GM10847 (cell line): Measurements from ENCODE around the gene HOMER2.

Source experiments
- POLR2A ChIP-seq: IDR thresholded peaks from 2 replicates; pipeline ENCODE4 v1.6.1; 2011; ENCODE audit not compliant: insufficient read length; ENCODE audit errors: extremely low read depth

Gene HOMER2

DNA sequence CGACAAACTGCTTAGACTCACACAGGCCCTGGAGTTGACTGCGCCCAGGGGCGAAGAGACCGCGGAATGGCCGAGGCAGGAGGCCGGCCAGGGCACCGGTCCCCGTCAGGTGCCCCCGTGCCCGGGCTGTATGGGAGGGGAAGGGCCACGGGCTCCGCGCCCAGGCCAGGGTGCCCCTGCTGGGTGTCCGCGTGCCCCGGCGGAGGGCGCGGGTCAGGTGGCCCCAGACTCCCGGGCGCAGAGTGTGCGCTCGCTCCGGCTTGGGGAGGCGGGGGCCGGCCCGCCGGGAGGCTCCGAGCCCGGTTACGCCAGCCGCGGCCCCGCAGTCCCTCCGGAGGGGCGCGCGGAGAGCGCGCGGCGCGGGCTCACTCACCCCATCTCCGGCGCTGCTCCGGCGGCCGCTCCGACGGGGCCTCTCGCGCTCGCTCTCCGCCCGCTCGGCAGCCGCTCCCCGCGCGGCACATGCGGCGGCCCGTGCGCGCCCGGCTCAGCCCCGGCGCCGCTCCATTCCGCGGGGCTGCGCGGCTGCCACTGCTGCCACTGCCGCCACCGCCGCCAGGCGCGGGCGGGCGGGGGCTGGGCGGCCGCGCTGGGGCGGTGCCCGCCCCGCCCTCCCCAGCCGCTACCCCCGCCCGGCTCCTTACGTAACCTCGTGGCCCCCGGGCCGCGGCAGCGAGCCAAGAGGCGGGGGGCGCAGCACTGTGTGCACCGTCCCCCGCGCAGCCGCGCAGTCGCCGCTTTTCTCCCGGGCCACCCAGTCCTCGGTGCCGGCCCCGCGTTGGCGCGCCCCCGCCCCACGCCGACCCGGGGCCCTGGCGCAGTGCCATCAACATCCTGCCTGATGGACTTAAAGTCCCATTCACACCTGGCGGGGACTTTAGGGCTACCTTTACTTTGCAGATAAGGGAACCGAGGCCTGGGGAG is at the start of gene HOMER2:
HOMER2 (minus strand) TSS at position 563 of the 924 bp plus-strand sequence; CDS start at position 378, 185 bp downstream.
- no peak for TF ChIP-seq POLR2A

DNA sequence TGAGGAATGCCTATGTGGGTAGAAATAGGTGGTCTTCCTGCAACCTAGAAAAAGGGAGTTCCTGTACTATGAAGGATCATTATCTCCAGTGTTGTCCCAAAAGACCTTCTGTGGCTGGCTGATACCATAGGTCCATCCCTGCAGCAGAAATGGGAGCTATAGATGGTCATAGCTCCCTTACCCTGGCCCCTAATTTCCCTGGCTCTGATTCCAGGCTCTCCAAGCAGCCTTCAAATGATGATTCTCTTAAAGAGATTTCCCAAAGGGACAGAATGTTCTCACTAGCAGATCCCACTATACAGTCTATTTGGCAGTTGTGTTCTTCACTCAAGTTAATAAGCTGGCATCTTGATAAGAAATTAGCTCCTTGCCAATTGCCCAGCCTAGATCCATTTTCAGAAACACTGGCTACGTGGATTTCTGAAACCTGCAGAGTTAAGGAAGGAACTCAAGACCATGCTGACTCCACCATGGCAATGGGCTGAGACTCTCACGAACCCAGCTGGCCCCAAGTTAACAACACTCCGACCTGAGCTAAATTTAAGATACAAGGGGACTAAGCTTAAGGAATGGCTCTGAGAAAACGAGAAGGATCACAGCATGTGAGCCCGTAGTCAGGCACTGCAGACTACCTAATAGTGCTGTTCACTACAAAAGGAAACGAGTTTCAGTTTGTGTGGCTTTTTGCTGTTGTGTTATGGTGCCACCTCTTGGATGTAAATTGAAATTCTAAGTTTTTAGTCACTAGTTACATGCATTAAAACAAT is 47.6 kb upstream of the HOMER2 start:
- no peak for TF ChIP-seq POLR2A

DNA sequence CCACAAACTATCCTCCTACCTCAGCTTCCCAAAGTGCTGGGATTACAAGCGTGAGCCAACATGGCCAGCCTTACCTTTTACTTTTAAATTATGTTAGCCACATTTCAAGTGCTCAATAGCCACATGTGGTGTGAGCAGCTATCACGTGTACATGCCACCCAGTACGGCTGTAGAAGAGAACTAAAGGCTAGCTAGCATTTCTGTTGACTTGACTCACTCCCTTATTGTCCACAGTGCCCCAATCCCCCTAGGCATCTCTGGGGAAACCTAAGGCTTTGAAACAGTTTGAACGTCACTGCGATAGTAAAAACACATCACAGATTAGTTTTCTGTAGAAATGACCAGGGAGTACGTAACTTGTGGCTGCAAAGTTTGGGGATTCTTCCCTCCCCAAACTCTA is 46.9 kb upstream of the HOMER2 start:
- no peak for TF ChIP-seq POLR2A

DNA sequence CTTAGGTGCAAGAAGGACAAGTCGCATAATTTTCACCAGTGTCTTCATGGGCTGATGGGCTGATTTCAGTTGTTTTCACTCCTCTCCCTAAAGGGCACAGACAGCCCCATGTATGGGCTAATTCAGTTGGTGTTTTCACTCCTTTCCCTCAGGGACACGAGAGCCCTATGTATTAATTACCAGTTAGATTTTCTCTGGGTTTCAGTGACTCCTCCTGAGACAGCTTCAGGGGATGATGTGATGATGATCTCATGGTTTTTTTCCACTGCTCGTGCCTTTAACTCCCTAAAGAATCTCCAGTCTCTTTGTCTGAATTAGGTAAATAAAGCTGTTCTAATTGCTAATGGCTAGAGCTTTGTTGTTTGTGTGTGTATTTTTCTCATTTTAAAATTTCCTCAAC is 43.4 kb upstream of the HOMER2 start:
- TF ChIP-seq POLR2A, result no peak

DNA sequence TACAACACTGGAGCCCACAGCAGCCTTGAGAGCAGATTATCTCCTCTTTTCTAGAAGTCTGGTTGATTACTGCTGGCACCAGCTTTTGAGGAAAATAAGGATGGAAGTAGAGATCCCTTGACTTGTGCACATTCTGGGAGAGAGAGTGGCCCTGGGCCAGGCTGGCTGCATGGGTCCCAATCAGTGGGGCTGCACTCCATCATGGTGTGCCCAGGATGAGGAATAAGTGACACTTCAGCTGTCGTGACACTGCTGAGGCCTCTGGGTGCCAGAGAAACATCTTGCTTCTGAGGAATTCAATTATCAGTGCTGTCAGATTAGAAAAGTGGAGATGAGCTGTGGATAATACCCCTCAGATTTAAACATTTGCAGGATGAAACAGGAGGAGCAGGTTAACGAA is 42.6 kb upstream of the HOMER2 start:
- TF ChIP-seq POLR2A, result no peak

DNA sequence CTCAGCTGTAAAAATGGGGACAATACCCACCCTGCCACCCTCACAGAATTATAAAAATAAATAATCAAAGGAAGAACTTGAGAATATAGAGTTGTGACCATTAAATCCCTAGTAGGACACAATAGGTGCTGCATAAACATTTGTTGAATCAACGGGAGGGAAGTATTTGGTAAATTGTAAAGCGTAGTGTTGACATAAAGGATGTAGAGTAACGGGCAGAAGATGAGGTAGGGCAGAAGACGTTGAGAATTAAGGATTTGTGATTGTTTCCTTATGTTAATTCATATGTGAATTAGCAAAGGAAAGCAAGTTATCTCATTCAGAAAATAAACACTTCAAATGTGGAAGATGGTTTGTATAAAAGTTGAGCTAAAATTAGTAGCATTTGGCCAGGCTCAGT is 40.6 kb upstream of the HOMER2 start:
- TF ChIP-seq POLR2A, result no peak

DNA sequence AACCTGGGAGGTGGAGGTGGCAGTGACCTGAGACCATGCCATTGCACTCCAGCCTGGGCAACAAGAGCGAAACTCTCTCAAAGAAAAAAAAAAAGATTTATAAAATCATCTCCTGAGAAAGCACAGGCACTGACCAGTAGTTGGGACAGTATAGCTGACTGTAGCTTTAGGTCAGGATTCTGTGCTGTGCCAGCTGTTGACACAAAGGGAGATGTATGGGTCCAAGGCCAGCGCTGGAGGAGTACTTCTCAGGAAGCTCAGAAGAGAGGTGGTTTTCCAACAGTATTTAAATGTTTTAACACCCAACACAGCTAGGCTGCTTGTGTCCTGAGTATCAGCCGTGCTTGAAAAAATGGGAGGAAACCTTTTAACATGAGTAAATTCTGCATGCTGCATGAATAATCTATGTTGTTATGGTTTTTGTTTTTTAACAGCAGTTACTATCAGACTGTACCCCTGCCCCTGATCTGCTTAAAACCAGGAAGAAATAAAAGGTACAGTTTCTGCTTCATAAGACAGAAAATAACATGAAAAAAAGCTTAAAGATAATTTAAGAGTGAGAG is 40.0 kb upstream of the HOMER2 start:
- TF ChIP-seq POLR2A, result no peak

DNA sequence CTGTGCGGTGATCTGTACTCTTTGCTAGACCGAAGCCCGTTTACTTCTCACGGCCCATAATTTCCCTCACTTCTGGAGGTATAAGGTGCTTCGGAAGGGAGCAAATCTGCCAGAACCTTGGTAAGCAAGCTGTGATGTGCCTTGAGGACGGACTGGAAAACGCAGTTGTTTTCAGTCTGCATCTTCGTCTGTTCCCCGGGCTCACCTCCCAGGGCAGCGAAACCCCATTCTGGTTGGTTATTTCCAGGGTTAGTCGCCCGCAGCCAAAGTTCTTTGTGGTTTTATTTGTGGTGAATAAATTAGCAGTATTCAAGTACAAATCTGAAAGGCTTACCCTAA is 33.9 kb upstream of the HOMER2 start:
- no peak for TF ChIP-seq POLR2A

DNA sequence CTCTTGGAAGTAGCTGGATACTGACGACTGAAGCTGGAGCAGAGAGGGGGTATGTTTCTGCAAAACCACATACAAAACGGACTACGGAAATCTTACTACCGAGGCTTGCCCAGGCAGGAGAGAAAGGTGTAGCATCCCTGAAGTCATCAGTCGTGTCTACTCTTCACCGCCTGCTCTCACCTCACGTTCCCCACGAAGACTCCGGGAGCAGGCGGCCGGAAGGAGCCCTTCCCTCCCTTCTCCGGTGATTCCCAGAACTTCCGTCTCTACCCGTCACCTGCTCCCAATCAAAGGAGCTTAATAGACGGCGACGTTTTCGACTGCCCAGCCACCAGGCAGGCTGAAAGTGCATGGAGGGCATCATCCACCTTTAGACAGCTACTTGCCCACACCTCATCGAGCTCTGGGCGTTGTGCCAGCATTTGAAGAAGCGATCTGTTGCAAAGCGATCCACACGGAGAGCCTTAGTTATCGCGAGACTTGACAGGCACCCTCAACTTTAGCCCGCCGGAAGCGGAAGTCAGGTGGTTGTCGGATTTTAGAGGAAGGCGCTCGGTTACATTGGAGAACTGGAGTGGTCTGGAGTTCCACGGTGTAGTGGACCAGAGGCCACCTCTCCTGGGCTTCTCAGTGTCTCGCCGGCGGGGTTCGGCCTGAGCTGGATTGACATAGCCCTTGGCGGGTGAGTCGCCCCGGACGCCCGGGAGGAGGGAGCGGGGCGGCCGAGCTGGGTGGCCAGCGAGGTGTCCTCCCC is 33.3 kb upstream of the HOMER2 start, which contains the start of gene RAMAC:
RAMAC (plus strand) TSS at position 523 of the 754 bp plus-strand sequence. CDS start 2,809 bp downstream, outside the sequence.
- peak; percentile 56 for TF ChIP-seq POLR2A

DNA sequence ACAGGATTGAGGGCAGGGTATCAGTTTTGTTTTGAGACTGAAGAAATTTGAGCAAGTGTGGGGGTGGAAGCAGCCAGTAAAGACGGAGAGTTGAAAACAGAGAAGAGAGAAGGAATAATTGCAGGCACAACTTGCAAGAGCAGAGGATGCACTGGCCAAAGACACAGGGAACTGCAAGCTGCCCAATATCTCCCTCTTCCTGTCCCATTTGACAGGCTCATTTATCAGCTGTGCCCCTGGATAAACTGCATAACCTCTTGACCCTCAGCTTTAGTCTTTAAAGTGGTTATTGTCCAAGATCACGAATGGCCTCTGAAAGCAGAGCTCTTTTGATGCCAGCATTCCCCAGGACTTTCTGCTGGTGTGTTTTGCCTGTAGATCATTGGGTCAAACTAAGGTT is 28.5 kb upstream of the HOMER2 start:
- TF ChIP-seq POLR2A, result no peak

DNA sequence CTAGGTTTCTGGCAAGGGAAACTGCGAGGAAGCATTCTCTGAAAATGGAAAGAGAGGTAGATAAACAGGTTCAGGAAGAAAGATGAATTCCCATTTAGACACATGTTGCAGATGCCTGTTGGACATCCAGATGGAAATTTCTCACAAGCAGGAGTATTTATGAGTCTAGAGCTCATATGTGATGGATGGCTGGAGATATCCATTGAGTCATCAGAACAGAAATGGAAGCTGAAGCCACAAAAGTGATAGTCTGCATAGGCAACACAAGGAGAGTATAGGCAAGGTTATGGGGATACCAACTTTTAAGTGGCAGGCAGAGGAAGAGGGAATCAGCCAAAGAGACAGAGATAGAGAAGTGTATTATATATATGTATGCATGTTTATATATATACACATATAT is 27.2 kb upstream of the HOMER2 start:
- TF ChIP-seq POLR2A, result no peak

DNA sequence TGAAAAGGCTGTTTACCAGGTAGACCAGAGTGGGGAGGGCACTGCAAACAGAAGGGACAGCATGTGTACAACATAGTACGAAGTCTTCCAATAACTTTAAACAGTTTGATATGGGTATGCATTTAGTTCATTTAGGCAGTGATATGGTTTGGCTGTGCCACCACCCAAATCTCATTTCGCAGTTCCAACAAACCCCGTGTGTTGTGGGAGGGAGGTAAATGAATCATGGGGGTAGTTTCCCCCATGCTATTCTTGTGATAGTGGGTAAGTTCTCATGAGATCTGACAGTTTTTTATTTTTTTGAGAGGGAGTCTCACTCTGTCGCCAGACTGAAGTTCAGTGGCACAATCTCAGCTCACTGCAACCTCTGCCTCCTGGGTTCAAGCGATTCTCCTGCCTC is 25.9 kb upstream of the HOMER2 start:
- TF ChIP-seq POLR2A, result no peak

DNA sequence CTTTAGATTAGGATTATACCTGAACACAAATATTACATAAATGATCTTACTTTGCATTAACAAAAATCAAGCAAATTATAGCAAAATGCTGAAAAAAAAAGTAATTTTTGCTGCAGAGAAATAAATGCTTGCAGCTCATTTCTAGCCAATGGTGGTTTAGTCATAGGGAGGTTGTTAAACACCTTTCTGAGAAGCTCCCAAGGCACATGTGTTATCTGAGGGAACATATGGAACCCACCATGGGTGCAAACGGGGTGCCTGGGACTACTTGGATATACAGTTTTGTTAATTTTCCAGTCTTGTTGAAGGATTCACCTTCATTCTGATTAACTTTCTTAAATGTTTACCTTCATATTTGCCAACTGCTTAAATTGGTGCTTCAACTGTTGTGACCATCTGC is 24.6 kb upstream of the HOMER2 start:
- no peak for TF ChIP-seq POLR2A

DNA sequence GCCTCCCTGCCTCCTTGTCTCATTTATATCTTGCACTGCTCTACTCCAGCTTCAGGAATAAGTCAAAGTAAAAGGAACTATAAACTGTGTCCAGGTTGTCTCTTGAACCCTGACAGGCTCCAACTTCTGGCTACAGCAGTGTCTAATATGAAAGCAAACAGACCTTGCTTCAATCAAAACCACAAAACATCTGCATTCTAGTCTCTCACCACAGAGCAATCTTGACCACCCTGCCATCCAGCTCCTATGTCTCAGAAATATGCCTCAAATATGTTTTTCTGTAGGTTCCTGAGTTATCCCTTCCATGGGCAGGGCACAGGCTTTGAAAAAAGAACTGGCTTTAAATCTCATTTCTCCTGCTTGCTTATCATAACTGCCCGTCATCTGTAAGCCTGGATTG is 20.5 kb upstream of the HOMER2 start:
- no peak for TF ChIP-seq POLR2A
